DND-41 (cell line): ENCODE results near the gene C1orf174.

Experiments
- ATAC-seq: fragments of 200-7000 bp; cut with Tn5 transposase; 3 replicates; pipeline ENCODE4 v1.9.1; 2021; ENCODE audit warnings: low read depth; ENCODE audit not compliant: insufficient read depth
- DNase-seq: peaks from one replicate; pipeline ENCODE4 v3.0.0-alpha.2; 2020
- H2AFZ ChIP-seq: 2 replicates; pipeline ENCODE4 v1.6.0; 2012; ENCODE audit warnings: low read depth, low read length
- H3K27ac ChIP-seq: 2 replicates; pipeline ENCODE4 v1.5.1; 2012; ENCODE audit warnings: low read length, inconsistent platforms
- H3K27me3 ChIP-seq: fragments of 200-600 bp; sonication (generic); 2 replicates; pipeline ENCODE4 v1.6.0; 2012; ENCODE audit warnings: low read length, mild to moderate bottlenecking, inconsistent platforms; ENCODE audit not compliant: insufficient read depth, poor library complexity
- H3K36me3 ChIP-seq: 2 replicates; pipeline ENCODE4 v1.5.1; 2012; ENCODE audit warnings: low read length, inconsistent platforms; ENCODE audit not compliant: insufficient read depth
- H3K4me1 ChIP-seq: 2 replicates; pipeline ENCODE4 v1.5.1; 2012; ENCODE audit warnings: mild to moderate bottlenecking, low read length; ENCODE audit not compliant: insufficient read depth
- H3K4me2 ChIP-seq: 2 replicates; pipeline ENCODE4 v1.6.0; 2012; ENCODE audit warnings: mild to moderate bottlenecking, moderate library complexity, low read length, inconsistent platforms; ENCODE audit not compliant: insufficient read depth
- H3K4me3 ChIP-seq, 2 experiments: fragments of 200-600 bp in 1 of 2; shearing (Covaris generic) in 1 of 2; 2 replicates each; pipeline ENCODE4 v1.5.1; 2012 to 2016; ENCODE audit warnings: inconsistent platforms in 2 of 2, low read length in 2 of 2, mild to moderate bottlenecking in 2 of 2, low read depth in 1 of 2, moderate library complexity in 1 of 2
- H3K79me2 ChIP-seq: 2 replicates; pipeline ENCODE4 v1.6.0; 2012; ENCODE audit warnings: low read length, inconsistent platforms; ENCODE audit not compliant: insufficient read depth
- H3K9ac ChIP-seq: 2 replicates; pipeline ENCODE4 v1.6.0; 2012; ENCODE audit warnings: low read depth, mild to moderate bottlenecking, inconsistent platforms, low read length, moderate library complexity
- H3K9me3 ChIP-seq: 2 replicates; pipeline ENCODE4 v1.5.1; 2012; ENCODE audit warnings: low read length, moderate library complexity, mild to moderate bottlenecking, inconsistent platforms; ENCODE audit not compliant: insufficient read depth, severe bottlenecking
- H4K20me1 ChIP-seq: 2 replicates; pipeline ENCODE4 v1.6.0; 2012; ENCODE audit warnings: low read length; ENCODE audit not compliant: insufficient read depth
- CTCF ChIP-seq: IDR thresholded peaks from 2 replicates; pipeline ENCODE4 v1.5.1; 2012; ENCODE audit warnings: borderline replicate concordance, low read length, moderate library complexity, mild to moderate bottlenecking; ENCODE audit not compliant: poor library complexity, severe bottlenecking; ENCODE audit errors: extremely low read depth
- EZH2 ChIP-seq: IDR thresholded peaks from 3 replicates; pipeline ENCODE4 v1.6.1; 2012; ENCODE audit warnings: borderline replicate concordance, low read depth, mild to moderate bottlenecking, moderate library complexity, low read length, inconsistent platforms; ENCODE audit not compliant: severe bottlenecking

Gene C1orf174

GRCh38 chr1:3884966-3885365 is 15.1 kb downstream of the C1orf174 start:
- Histone ChIP-seq H3K79me2 (no peaks in the 10 kb centered on the region), H3K36me3 (peaks cover 56% of the 10 kb centered on the region), H3K4me1 (no peaks in the 10 kb centered on the region), H3K4me3 (no peak overlapping the region), H4K20me1 (peaks cover 2% of the 10 kb centered on the region; the same call in 1 of the 2 replicates), H2AFZ (no peak overlapping the region), H3K27ac (no peak overlapping the region), H3K27me3 (no peaks in the 10 kb centered on the region), H3K9ac (no peak overlapping the region), H3K4me2 (no peak overlapping the region), H3K9me3 (no peaks in the 10 kb centered on the region)
- DNase-seq (no peak), ATAC-seq (no peak)
- TF ChIP-seq CTCF: no peak
- TF ChIP-seq EZH2: no peak

GRCh38 chr1:3883194-3883925 is 16.7 kb downstream of the C1orf174 start:
- H3K4me3 ChIP-seq: no peak overlapping the region
- H3K4me2 ChIP-seq: no peak overlapping the region
- H3K27ac ChIP-seq: no peak overlapping the region
- peaks cover 54% of the 10 kb centered on the region for H3K36me3 ChIP-seq
- no peaks in the 10 kb centered on the region for H3K79me2 ChIP-seq
- no peak overlapping the region for H3K9ac ChIP-seq
- H2AFZ ChIP-seq: no peak overlapping the region
- no peaks in the 10 kb centered on the region for H3K4me1 ChIP-seq
- ATAC-seq (no peak), DNase-seq (no peak)
- peaks cover 2% of the 10 kb centered on the region; the same call in 1 of the 2 replicates for H4K20me1 ChIP-seq
- H3K9me3 ChIP-seq: peaks cover 10% of the 10 kb centered on the region
- TF ChIP-seq EZH2 (no peak), CTCF (no peak)
- H3K27me3 ChIP-seq: no peaks in the 10 kb centered on the region

GRCh38 chr1:3881193-3881480 is 18.9 kb downstream of the C1orf174 start:
- Histone ChIP-seq H3K4me1 (no peaks in the 10 kb centered on the region), H3K9ac (no peak overlapping the region), H2AFZ (no peak overlapping the region), H3K27ac (no peak overlapping the region), H3K27me3 (no peaks in the 10 kb centered on the region), H3K4me2 (no peak overlapping the region), H3K9me3 (peaks cover 10% of the 10 kb centered on the region), H3K79me2 (no peaks in the 10 kb centered on the region), H3K4me3 (no peak overlapping the region), H4K20me1 (peaks cover under 1% of the 10 kb centered on the region; the same call in 1 of the 2 replicates), H3K36me3 (peaks cover 39% of the 10 kb centered on the region)
- DNase-seq (no peak), ATAC-seq (no peak)
- TF ChIP-seq EZH2 (no peak), CTCF (no peak)
